Subcutaneous adipose tissue (tissue), 4 donors: ENCODE measurements around the gene COPB2. TPM values are rescaled to one million over a fixed set of nuclear protein-coding genes. Genes with fewer than 3 reads are reported as not detected.

Experiments used
- CTCF ChIP-seq: fragments of 450-650 bp; IDR thresholded peaks from one replicate; pipeline ENCODE4 v1.5.1; 2016; ENCODE audit warnings: low read depth, mild to moderate bottlenecking, control low read depth, antibody characterized with exemption, moderate library complexity
- total RNA-seq, 4 donors: library from RNA; depleted of rRNA; stranded (reverse); fragments of >200 nt; gene quantifications; one replicate each; pipeline ENCODE4 v1.1.0, GENCODE V29; 2016

Gene COPB2
- total RNA-seq, 4 donors from 2014 or later, result 83.0 to 108 (median 106) TPM

- no peak for TF ChIP-seq CTCF
Measured at GRCh38 chr3:139319428-139320402, 69.7 kb downstream of the COPB2 start.

GRCh38 chr3:139318826-139319225 is 70.6 kb downstream of the COPB2 start:
- no peak for TF ChIP-seq CTCF

- TF ChIP-seq CTCF, result no peak
Measured at GRCh38 chr3:139318431-139318816, 71.0 kb downstream of the COPB2 start.

GRCh38 chr3:139317660-139318430 is 71.6 kb downstream of the COPB2 start:
- no peak for TF ChIP-seq CTCF

- TF ChIP-seq CTCF, result no peak
Measured at GRCh38 chr3:139317215-139317614, 72.2 kb downstream of the COPB2 start.

- no peak for TF ChIP-seq CTCF
Measured at GRCh38 chr3:139313921-139314320, 75.5 kb downstream of the COPB2 start.

GRCh38 chr3:139312959-139313358 is 76.5 kb downstream of the COPB2 start:
- no peak for TF ChIP-seq CTCF
